NCI-H460 (cell line): ENCODE data around the gene UCHL1. TPM values are rescaled to one million over a fixed set of nuclear protein-coding genes. Genes with fewer than 3 reads are reported as not detected.
"Not testable (repeated sequence)": the region's sequence is repeated elsewhere in the genome, so short reads cannot be mapped to it uniquely, and the experiment has no call there.

Source experiments
- DNase-seq: peaks from one replicate; pipeline ENCODE4 v3.0.0-alpha.2; 2016; ENCODE audit warnings: low read depth; ENCODE audit errors: extremely low read depth
- total RNA-seq: library from RNA; depleted of rRNA; stranded (reverse); fragments of >200 nt; shearing (Covaris generic); gene quantifications from 2 replicates; pipeline ENCODE4 v1.2.3, GENCODE V29; 2014

The UCHL1 gene
- total RNA-seq, 1 experiment from 2014 or later, result 2,874 TPM

GRCh38 chr4:41236032-41236431 is 20.7 kb upstream of the UCHL1 start:
- no peak for DNase-seq

DNA sequence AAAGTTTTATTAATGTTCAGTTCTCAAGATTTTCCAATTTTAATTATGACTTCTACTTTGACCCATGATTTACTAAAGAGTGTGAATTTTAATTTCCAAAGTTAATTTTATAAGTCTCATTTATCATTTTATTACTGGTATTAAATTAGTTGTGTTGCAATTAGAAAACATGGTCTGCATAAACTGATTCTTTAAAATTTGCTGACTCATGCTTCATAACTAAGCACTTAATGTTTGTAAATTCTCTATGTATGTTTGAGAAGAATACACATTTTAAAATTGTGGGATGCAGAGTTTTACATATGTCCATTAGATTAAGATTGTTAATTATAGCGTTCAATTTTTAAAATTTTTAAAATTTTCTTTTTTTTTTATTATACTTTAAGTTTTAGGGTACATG is 20.2 kb upstream of the UCHL1 start:
- DNase-seq, result no peak

GRCh38 chr4:41241919-41242318 is 14.8 kb upstream of the UCHL1 start:
- DNase-seq, result no peak

GRCh38 chr4:41245983-41246382 is 10.7 kb upstream of the UCHL1 start:
- no peak for DNase-seq

DNA sequence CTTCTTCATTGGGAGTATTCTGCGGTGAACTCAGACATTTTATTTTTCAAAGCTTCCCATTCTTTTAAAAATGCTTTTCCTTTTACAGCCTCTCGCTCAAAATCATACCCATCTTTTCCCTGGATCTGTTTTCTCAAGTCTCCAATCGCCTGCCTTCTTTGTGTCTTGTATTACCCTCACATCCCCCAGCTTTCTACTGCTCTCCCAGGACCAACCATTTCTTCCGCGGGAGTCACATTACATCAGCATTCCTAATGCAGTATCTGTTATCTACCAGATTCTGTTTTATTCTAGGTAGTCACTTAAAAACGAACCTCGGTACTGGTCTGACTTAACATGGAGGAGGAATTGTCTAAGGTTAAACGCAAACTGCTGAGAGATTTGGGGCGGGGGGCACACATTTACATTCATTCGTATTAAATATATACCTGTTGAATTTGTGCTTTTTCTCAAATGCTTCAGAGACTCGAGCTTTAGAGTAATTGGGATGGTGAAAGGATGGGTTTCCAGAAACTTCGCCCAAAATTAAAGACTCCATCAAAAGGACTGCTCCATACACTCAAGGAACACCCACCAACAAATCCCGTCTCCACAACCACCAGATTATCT is 493 bp upstream of the UCHL1 start:
- DNase-seq, result peak; percentile 68

DNA sequence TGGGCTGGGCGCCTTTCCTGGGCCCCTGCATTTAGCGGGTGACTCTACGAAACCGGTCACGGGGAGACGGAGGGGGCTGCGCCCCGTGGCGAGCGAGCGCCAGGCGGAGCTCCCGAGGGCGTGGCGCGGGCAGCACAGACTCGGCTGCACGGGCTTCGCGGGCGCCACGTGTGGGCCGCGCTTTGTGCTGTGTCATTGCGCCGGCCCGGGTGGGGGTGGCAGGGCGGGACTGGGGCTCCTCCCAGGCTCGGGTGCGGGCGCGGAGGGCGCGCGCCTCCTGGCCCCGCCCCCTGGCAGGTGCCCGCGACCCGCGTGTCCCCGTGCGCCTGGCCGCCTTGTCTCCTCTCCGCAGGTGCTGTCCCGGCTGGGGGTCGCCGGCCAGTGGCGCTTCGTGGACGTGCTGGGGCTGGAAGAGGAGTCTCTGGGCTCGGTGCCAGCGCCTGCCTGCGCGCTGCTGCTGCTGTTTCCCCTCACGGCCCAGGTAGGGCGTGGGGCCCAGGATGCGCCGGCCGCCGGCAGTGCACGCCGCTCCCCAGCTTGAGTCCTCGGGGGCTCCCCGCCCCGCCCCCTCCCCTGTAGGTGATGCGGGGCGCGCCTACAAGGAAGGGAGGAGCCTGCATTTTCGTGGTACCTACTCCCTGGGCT is 651 bp downstream of the UCHL1 start:
- DNase-seq, result peak; percentile 69

GRCh38 chr4:41257906-41258305 is 1.2 kb downstream of the UCHL1 start:
- DNase-seq, result no peak

DNA sequence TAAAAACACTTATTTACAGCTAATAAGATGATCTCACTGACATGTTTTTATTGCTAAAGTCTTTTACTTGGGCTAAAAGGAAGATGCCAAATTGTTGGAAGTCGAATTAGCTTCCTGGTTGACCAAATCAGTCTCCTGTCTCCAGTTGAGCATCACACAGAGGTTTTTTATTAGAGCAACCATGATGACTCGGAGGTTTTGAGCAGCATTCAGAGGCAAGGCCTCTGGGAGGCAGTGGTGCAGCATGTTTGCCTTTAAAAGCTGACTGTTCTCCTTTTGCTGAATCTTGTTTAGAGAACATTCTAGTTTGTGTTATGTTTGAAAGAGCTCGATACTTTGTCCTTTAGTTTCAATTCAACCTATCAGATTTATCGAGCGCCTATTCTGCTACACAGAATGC is 2.1 kb downstream of the UCHL1 start:
- peak; percentile 64 for DNase-seq

DNA sequence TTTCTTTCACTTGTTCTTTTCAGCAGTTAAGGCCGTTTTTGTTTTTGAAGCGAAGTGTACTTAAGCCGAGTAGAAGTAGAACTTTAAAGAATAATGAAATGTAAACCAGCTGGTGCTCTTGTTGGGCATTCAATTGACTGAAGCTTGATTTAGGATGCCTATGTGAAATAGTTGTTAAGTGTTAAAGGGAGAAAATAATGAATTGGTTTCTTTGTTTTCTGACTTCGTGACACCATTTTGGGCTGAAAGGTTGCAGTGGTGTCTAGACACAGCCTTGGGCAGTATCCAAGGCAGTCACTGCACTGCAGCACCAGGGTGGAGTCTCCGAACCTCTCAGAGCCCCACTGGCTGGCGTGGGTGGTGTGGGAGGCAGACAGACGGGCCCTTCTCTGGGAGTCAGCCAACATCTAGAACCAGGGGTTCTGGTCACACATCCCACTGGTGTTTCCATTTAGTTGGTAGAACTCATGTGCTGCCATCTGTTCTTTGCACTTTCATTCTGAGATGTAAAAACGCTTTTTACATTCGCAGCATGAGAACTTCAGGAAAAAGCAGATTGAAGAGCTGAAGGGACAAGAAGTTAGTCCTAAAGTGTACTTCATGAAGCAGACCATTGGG is 3.5 kb downstream of the UCHL1 start:
- DNase-seq, result no peak

DNA sequence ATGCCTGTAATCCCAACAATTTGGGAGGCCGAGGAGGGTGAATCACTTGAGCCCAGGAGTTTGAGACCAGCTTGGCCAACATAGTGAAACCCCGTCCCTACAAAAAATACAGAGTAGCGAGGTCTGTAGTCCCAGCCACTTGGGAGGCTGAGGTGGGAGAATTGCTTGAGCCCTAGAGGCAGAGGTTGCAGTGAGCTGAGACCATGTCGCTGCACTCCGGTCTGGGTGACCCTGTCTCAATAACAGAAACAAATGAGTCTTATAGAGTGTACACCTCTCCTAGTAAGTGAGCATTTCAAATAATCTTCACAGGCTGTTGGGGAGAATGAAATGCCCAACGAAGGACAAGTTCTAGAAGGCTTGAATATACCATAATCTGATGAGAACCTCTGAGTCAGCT is 5.5 kb downstream of the UCHL1 start:
- DNase-seq, result no peak

GRCh38 chr4:41264212-41264611 is 7.5 kb downstream of the UCHL1 start:
- DNase-seq, result no peak

GRCh38 chr4:41267997-41268396 is 11.3 kb downstream of the UCHL1 start:
- no peak for DNase-seq

GRCh38 chr4:41268721-41269517 is 12.2 kb downstream of the UCHL1 start:
- no peak for DNase-seq

DNA sequence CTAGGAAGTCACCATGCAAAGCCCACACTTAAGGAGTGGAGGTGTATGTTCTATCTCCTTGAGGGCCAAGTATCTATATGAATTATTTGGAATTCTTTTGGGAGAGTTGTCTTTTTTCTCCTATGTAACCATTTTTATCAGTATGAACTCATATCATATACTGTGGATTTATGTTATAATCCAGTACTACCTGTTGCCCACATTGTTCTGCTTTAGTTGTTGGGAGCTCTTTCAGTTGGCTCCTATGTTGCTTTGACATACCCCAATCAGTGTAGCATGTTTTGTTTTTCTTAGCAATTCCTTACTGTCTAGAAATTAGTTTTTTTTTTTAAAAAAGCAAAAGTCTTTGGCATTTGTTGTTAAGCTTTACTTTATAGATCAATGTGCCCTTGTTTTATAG is 13.0 kb downstream of the UCHL1 start:
- DNase-seq, result no peak

DNA sequence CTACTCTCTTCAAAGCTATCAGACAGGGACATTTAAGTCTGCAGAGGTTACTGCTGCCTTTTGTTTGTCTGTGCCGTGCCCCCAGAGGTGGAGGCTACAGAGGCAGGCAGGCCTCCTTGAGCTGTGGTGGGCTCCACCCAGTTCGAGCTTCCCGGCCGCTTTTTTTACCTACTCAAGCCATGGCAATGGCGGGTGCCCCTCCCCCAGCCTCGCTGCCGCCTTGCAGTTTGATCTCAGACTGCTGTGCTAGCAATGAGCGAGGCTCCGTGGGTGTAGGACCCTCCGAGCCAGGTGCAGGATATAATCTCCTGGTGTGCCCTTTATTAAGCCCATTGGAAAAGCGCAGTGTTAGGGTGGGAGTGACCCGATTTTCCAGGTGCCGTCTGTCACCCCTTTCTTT is 19.2 kb downstream of the UCHL1 start:
- not testable (repeated sequence) for DNase-seq

GRCh38 chr4:41280010-41280409 is 23.3 kb downstream of the UCHL1 start:
- no peak for DNase-seq

DNA sequence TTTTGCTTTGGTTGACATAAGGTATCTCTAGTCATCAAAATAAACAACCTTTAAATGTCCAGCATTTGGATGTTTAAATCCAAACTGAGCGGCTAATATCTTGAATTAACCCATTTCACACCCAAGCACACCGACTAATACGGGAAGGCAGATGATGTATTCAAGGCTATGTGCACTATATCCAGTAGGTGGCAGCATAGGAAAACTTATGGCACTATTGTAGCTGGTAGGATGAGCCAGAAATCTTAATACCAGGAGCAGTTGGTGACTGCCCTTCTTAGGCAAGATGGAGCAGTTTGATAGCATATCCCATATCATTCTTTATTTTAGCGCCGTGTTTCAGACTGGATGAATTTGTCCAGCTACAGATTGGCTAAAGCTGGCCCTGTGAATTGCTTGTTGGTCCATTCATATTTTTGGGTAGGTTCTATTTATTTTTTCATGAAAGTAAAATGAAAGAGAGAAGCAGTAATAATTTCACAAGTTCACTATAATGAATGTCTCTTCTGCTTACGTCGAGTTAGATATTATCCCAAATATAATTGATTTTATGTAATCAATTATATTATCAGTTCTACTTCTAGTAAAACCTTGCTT is 24.4 kb downstream of the UCHL1 start:
- DNase-seq, result peak; percentile 92

- no peak for DNase-seq
Observed at GRCh38 chr4:41282366-41282765, 25.6 kb downstream of the UCHL1 start.

DNA sequence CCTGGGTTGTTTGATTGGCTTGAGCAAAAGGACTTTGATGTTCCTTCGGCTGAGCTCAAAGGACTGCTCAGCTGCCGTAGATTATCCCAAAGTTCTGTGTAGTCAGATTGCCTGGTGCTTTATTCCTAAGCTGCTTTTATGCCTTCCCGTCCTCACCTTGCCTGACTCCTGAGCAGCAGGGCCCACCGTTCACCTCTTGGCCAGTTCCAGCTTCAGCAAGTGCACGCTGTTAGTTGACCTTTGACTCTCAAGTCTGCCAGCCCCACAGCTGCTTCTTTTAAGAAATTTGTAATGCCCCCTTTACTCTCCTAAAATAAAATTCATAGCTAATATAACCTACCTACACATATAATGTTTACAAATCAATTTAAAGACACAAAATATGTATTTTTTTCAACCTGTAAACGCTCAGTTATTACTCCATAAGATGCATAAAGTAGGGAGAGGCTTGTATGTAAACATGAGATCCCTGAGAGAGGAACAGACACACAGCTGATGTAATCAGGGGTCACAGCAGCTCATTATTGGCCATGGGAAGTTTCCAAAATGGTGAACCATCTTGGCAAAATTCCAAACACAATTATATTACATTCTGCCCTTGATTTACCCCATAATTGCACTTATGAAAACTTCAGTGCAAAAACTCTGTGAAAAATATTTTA is 28.6 kb downstream of the UCHL1 start:
- DNase-seq, result peak; percentile 47

GRCh38 chr4:41285864-41286235 is 29.1 kb downstream of the UCHL1 start:
- no peak for DNase-seq

DNA sequence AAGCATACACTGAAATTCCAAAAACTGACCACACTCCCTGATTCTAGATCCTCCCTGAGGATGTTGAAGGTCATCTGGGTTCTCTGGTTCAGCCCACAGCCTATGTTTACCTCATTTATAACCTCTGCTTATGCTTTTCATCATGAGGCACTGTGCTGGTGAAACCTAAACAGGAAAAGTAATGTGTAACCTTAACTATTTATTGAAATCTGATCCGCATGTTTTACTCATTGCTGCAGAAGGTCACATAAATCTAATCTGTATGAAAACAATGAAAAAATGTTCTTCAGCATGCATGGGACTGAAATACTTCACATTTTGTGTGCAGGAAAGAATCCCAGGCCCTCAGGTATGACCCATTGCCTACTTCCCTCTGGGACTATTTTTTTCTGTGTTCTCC is 30.3 kb downstream of the UCHL1 start:
- DNase-seq, result no peak
